ENCODE measurements around the gene VAPA. TPM values are rescaled to one million over a fixed set of nuclear protein-coding genes. Genes with fewer than 3 reads are reported as not detected.
"Not testable (repeated sequence)": the region's sequence is repeated elsewhere in the genome, so short reads cannot be mapped to it uniquely, and the experiment has no call there.

VAPA gene
- total RNA-seq, 1 experiment from 2014 or later, result 196 TPM

GRCh38 chr18:9910071-9910470, 3.7 kb upstream of the VAPA start:
- TF ChIP-seq CTCF (IDR thresholded peaks at IDR 0.05; ENCODE audit: unreplicated experiment), result no peak
- Mint-ChIP-seq H3K4me1 (ENCODE audit: low read depth, unreplicated experiment) (no peaks in the 10 kb centered on the region), H3K36me3 (ENCODE audit: insufficient read depth, unreplicated experiment) (peaks cover 24% of the 10 kb centered on the region), H3K27me3 (ENCODE audit: unreplicated experiment) (peaks cover 14% of the 10 kb centered on the region), H3K9me3 (ENCODE audit: low read depth, unreplicated experiment) (peaks cover 2% of the 10 kb centered on the region), H3K4me3 (ENCODE audit: low read depth, unreplicated experiment) (no peak overlapping the region), H3K27ac (ENCODE audit: unreplicated experiment) (no peak overlapping the region)
- DNase-seq, result no peak
- BruUV-seq (replicated peaks), result no TSS peak
- intact Hi-C loops (cut with micrococcal nuclease; ENCODE audit: unreplicated experiment), result no loop called here
- CTCF ChIA-PET, result no interaction called here

GRCh38 chr18:9910661-9911060, 3.2 kb upstream of the VAPA start:
- no peak for TF ChIP-seq CTCF (IDR thresholded peaks at IDR 0.05; ENCODE audit: unreplicated experiment)
- no peak for DNase-seq
- peaks cover 2% of the 10 kb centered on the region for H3K9me3 Mint-ChIP-seq (ENCODE audit: low read depth, unreplicated experiment)
- peaks cover 14% of the 10 kb centered on the region for H3K27me3 Mint-ChIP-seq (ENCODE audit: unreplicated experiment)
- intact Hi-C loops (cut with micrococcal nuclease; ENCODE audit: unreplicated experiment), result no loop called here
- CTCF ChIA-PET, result no interaction called here
- no peak overlapping the region for H3K27ac Mint-ChIP-seq (ENCODE audit: unreplicated experiment)
- H3K36me3 Mint-ChIP-seq (ENCODE audit: insufficient read depth, unreplicated experiment), result peaks cover 30% of the 10 kb centered on the region
- H3K4me3 Mint-ChIP-seq (ENCODE audit: low read depth, unreplicated experiment), result no peak overlapping the region
- no TSS peak for BruUV-seq (replicated peaks)
- peaks cover 4% of the 10 kb centered on the region for H3K4me1 Mint-ChIP-seq (ENCODE audit: low read depth, unreplicated experiment)

GRCh38 chr18:9911226-9911625, 2.6 kb upstream of the VAPA start:
- BruUV-seq (replicated peaks), result no TSS peak
- TF ChIP-seq CTCF (IDR thresholded peaks at IDR 0.05; ENCODE audit: unreplicated experiment), result no peak
- Mint-ChIP-seq H3K4me1 (ENCODE audit: low read depth, unreplicated experiment) (peaks cover 9% of the 10 kb centered on the region), H3K27ac (ENCODE audit: unreplicated experiment) (no peak overlapping the region), H3K27me3 (ENCODE audit: unreplicated experiment) (peaks cover 14% of the 10 kb centered on the region), H3K9me3 (ENCODE audit: low read depth, unreplicated experiment) (peaks cover 2% of the 10 kb centered on the region), H3K4me3 (ENCODE audit: low read depth, unreplicated experiment) (no peak overlapping the region), H3K36me3 (ENCODE audit: insufficient read depth, unreplicated experiment) (peaks cover 35% of the 10 kb centered on the region)
- CTCF ChIA-PET, result interaction anchor here (0.6 kb wide), 1 partner anchor 129 kb away, joined by 3 read pairs; no protein-coding TSS in a partner anchor
- intact Hi-C loops (cut with micrococcal nuclease; ENCODE audit: unreplicated experiment), result no loop called here
- no peak for DNase-seq

GRCh38 chr18:9912285-9912684, 1.5 kb upstream of the VAPA start:
- H3K9me3 Mint-ChIP-seq (ENCODE audit: low read depth, unreplicated experiment); intact Hi-C loops (cut with micrococcal nuclease; ENCODE audit: unreplicated experiment); BruUV-seq (replicated peaks); DNase-seq: not testable (repeated sequence)
- Mint-ChIP-seq H3K36me3 (ENCODE audit: insufficient read depth, unreplicated experiment) (peaks cover 39% of the 10 kb centered on the region), H3K4me1 (ENCODE audit: low read depth, unreplicated experiment) (peaks cover 15% of the 10 kb centered on the region), H3K4me3 (ENCODE audit: low read depth, unreplicated experiment) (peak overlapping the region; percentile 86), H3K27me3 (ENCODE audit: unreplicated experiment) (peaks cover 14% of the 10 kb centered on the region), H3K27ac (ENCODE audit: unreplicated experiment) (peak overlapping the region; percentile 76)
- CTCF ChIA-PET, result interaction anchor here (0.7 to 1.0 kb wide), 2 partner anchors 35 to 1937 kb away, joined by 3 read pairs; no protein-coding TSS in a partner anchor

GRCh38 chr18:9913151-9913525, 678 bp upstream of the VAPA start:
- Mint-ChIP-seq H3K4me3 (ENCODE audit: low read depth, unreplicated experiment) (peak overlapping the region; percentile 86), H3K27ac (ENCODE audit: unreplicated experiment) (peak overlapping the region; percentile 76), H3K36me3 (ENCODE audit: insufficient read depth, unreplicated experiment) (peaks cover 39% of the 10 kb centered on the region), H3K4me1 (ENCODE audit: low read depth, unreplicated experiment) (peaks cover 15% of the 10 kb centered on the region), H3K27me3 (ENCODE audit: unreplicated experiment) (peaks cover 14% of the 10 kb centered on the region), H3K9me3 (ENCODE audit: low read depth, unreplicated experiment) (peaks cover 2% of the 10 kb centered on the region)
- intact Hi-C loops (cut with micrococcal nuclease; ENCODE audit: unreplicated experiment), result no loop called here
- DNase-seq, result no peak
- CTCF ChIA-PET, result interaction anchor here (1.0 to 1.4 kb wide), 2 partner anchors 14 to 36 kb away, joined by 3 to 12 read pairs; no protein-coding TSS in a partner anchor
- TSS peak; percentile 64 for BruUV-seq (replicated peaks)
- no peak for TF ChIP-seq CTCF (IDR thresholded peaks at IDR 0.05; ENCODE audit: unreplicated experiment)

Data from Calu3 (cell line).